ENCODE results near the gene ESRRA.

The ESRRA gene

GRCh38 chr11:64284962-64285884, 20.1 kb upstream of the ESRRA start, which contains the start of gene GPR137:
TSS of gene GPR137 (plus strand) at chr11:64285848. CDS start at chr11:64286525, 677 bp downstream.
- TF ChIP-seq CTCF (IDR thresholded peaks at IDR 0.05): no peak
- H3K4me3 ChIP-seq: peak within 1 kb of the TSS; percentile 84
- DNase-seq (ENCODE audit: low spot score): peak; percentile 91
- peak within 1 kb of the TSS; percentile 89 to 97 for H3K27ac ChIP-seq

GRCh38 chr11:64285885-64286800, 19.2 kb upstream of the ESRRA start:
- no peak for DNase-seq (ENCODE audit: low spot score)
- Histone ChIP-seq H3K27ac (peak overlapping the region; percentile 89 to 97), H3K4me3 (peak overlapping the region; percentile 84)
- TF ChIP-seq CTCF (IDR thresholded peaks at IDR 0.05): no peak

- DNase-seq (ENCODE audit: low spot score): no peak
- no peak for TF ChIP-seq CTCF (IDR thresholded peaks at IDR 0.05)
- Histone ChIP-seq H3K27ac (no peak overlapping the region), H3K4me3 (no peak overlapping the region)
These were observed 18.5 kb upstream of the ESRRA start for GRCh38 chr11:64286801-64287159.

- Histone ChIP-seq H3K4me3 (no peak overlapping the region), H3K27ac (no peak overlapping the region)
- no peak for DNase-seq (ENCODE audit: low spot score)
- no peak for TF ChIP-seq CTCF (IDR thresholded peaks at IDR 0.05)
These were observed 17.5 kb upstream of the ESRRA start for GRCh38 chr11:64287676-64288352.

- no peak for TF ChIP-seq CTCF (IDR thresholded peaks at IDR 0.05)
- DNase-seq (ENCODE audit: low spot score): no peak
- Histone ChIP-seq H3K27ac (no peak overlapping the region), H3K4me3 (no peak overlapping the region)
These were observed 17.0 kb upstream of the ESRRA start for GRCh38 chr11:64288353-64288750.

- no peak for DNase-seq (ENCODE audit: low spot score)
- Histone ChIP-seq H3K4me3 (no peak overlapping the region), H3K27ac (no peak overlapping the region)
- no peak for TF ChIP-seq CTCF (IDR thresholded peaks at IDR 0.05)
These were observed 16.2 kb upstream of the ESRRA start for GRCh38 chr11:64289002-64289564.
